GM23338 (cell line): Measurements from ENCODE around the gene SLC30A3. TPM values are rescaled to one million over a fixed set of nuclear protein-coding genes. Genes with fewer than 3 reads are reported as not detected.

Experiments used
- ATAC-seq: fragments of 200-7000 bp; cut with Tn5 transposase; 3 replicates; pipeline ENCODE4 v1.9.1; 2020
- DNase-seq: peaks from one replicate; pipeline ENCODE4 v3.0.0-alpha.2; 2015; ENCODE audit warnings: low spot score
- H2AFZ ChIP-seq: fragments of 200-600 bp; sonication (generic); 2 replicates; pipeline ENCODE4 v1.8.0; 2016; ENCODE audit warnings: antibody characterized with exemption, mild to moderate bottlenecking, moderate library complexity
- H3F3A ChIP-seq: fragments of 200-600 bp; sonication (generic); replicated peaks from 2 replicates; pipeline ENCODE4 v1.8.0; 2017; ENCODE audit warnings: antibody characterized with exemption, mixed run types, low read depth
- H3K27ac ChIP-seq: fragments of 200-600 bp; sonication (generic); 2 replicates; pipeline ENCODE4 v1.6.1; 2016; ENCODE audit warnings: low read depth
- H3K27me3 ChIP-seq: fragments of 200-600 bp; sonication (generic); 2 replicates; pipeline ENCODE4 v1.8.0; 2016; ENCODE audit warnings: mild to moderate bottlenecking, mixed run types, moderate library complexity; ENCODE audit not compliant: insufficient read depth
- H3K36me3 ChIP-seq: fragments of 200-600 bp; sonication (generic); 2 replicates; pipeline ENCODE4 v1.8.0; 2016; ENCODE audit warnings: mild to moderate bottlenecking; ENCODE audit not compliant: insufficient read depth
- H3K4me1 ChIP-seq: fragments of 200-600 bp; sonication (generic); 2 replicates; pipeline ENCODE4 v1.8.0; 2016; ENCODE audit warnings: mild to moderate bottlenecking, moderate library complexity; ENCODE audit not compliant: insufficient read depth
- H3K4me2 ChIP-seq: fragments of 200-600 bp; sonication (generic); 2 replicates; pipeline ENCODE4 v1.7.1; 2017; ENCODE audit warnings: mixed run types
- H3K4me3 ChIP-seq: fragments of 200-600 bp; sonication (generic); 2 replicates; pipeline ENCODE4 v1.6.1; 2016; ENCODE audit warnings: mixed run types
- H3K79me2 ChIP-seq: fragments of 200-600 bp; sonication (generic); replicated peaks from 2 replicates; pipeline ENCODE4 v1.8.0; 2017; ENCODE audit warnings: mild to moderate bottlenecking; ENCODE audit not compliant: insufficient read depth
- H3K9me2 ChIP-seq: fragments of 200-600 bp; sonication (generic); 2 replicates; pipeline ENCODE4 v1.8.0; 2017; ENCODE audit not compliant: insufficient read depth
- H4K20me1 ChIP-seq: fragments of 200-600 bp; sonication (generic); replicated peaks from 2 replicates; pipeline ENCODE4 v1.8.0; 2017; ENCODE audit warnings: mild to moderate bottlenecking; ENCODE audit not compliant: insufficient read depth
- H3K27ac Mint-ChIP-seq: 2 replicates; pipeline ENCODE4 v1.8.0; 2020; ENCODE audit warnings: inconsistent platforms, mild to moderate bottlenecking, moderate library complexity, mixed read lengths
- H3K27me3 Mint-ChIP-seq: 3 replicates; pipeline ENCODE4 v1.8.0; 2022; ENCODE audit warnings: low read depth, mild to moderate bottlenecking, moderate library complexity, mixed read lengths, inconsistent platforms; ENCODE audit not compliant: insufficient read depth, poor library complexity
- H3K36me3 Mint-ChIP-seq: 3 replicates; pipeline ENCODE4 v1.8.0; 2021; ENCODE audit warnings: low read depth, mild to moderate bottlenecking, inconsistent platforms, moderate library complexity, mixed read lengths
- H3K4me1 Mint-ChIP-seq: 3 replicates; pipeline ENCODE4 v1.8.0; 2020; ENCODE audit warnings: mild to moderate bottlenecking, inconsistent platforms, mixed read lengths
- H3K4me3 Mint-ChIP-seq: 3 replicates; pipeline ENCODE4 v1.8.0; 2021; ENCODE audit warnings: moderate library complexity, mild to moderate bottlenecking, inconsistent platforms, mixed read lengths
- H3K9me3 Mint-ChIP-seq: 3 replicates; pipeline ENCODE4 v1.8.0; 2020; ENCODE audit warnings: moderate library complexity, mild to moderate bottlenecking, inconsistent platforms, mixed read lengths
- CREB1 ChIP-seq: fragments of 250-450 bp; sonication (Bioruptor Pico); IDR thresholded peaks from 2 replicates; pipeline ENCODE4 v1.5.0; 2020; ENCODE audit warnings: low read depth, mild to moderate bottlenecking, moderate library complexity
- EZH2 ChIP-seq: fragments of 200-600 bp; sonication (generic); IDR thresholded peaks from one replicate; pipeline ENCODE4 v1.8.0; 2017; ENCODE audit warnings: antibody characterized with exemption, mild to moderate bottlenecking, low read depth; ENCODE audit not compliant: unreplicated experiment
- EZH2phosphoT487 ChIP-seq: fragments of 200-600 bp; sonication (generic); IDR thresholded peaks from one replicate; pipeline ENCODE4 v1.8.1; 2018; ENCODE audit warnings: antibody characterized with exemption; ENCODE audit not compliant: unreplicated experiment
- JUNB ChIP-seq: IDR thresholded peaks from one replicate; pipeline ENCODE4 v1.6.1; 2016; ENCODE audit warnings: antibody characterized with exemption; ENCODE audit not compliant: unreplicated experiment
- NANOG ChIP-seq: IDR thresholded peaks from 2 replicates; pipeline ENCODE4 v1.6.1; 2016; ENCODE audit warnings: antibody characterized with exemption, borderline replicate concordance
- POLR2AphosphoS5 ChIP-seq: IDR thresholded peaks from 2 replicates; pipeline ENCODE4 v1.6.1; 2016; ENCODE audit warnings: antibody characterized with exemption, low read depth
- STAT1 ChIP-seq: IDR thresholded peaks from one replicate; pipeline ENCODE4 v1.6.1; 2016; ENCODE audit warnings: antibody characterized with exemption; ENCODE audit not compliant: unreplicated experiment
- ZNF114 ChIP-seq: fragments of 250-450 bp; sonication (Bioruptor Pico); IDR thresholded peaks from 2 replicates; pipeline ENCODE4 v1.5.0; 2020; ENCODE audit warnings: mild to moderate bottlenecking, moderate library complexity
- ZNF331 ChIP-seq: fragments of 250-450 bp; sonication (Bioruptor Pico); IDR thresholded peaks from 2 replicates; pipeline ENCODE4 v1.5.0; 2020; ENCODE audit warnings: low read depth, mild to moderate bottlenecking, moderate library complexity
- polyA plus RNA-seq: library from polyadenylated mRNA; unstranded; fragments of >200 nt; fragmentation: Nextera tagmentation; extraction: Ambion mirVana; gene quantifications from 2 replicates; pipeline ENCODE4 v1.2.1, GENCODE V29; 2016
- total RNA-seq: library from RNA; depleted of rRNA; stranded (reverse); fragments of >200 nt; shearing (Covaris generic); gene quantifications from 2 replicates; pipeline ENCODE4 v1.2.3, GENCODE V29; 2014
- TF ChIP-seq, protein P1 (sequence below): IDR thresholded peaks from 2 replicates; pipeline ENCODE4 v1.6.1; 2016; ENCODE audit warnings: antibody characterized with exemption
- TF ChIP-seq, protein P2 (sequence below): IDR thresholded peaks from one replicate; pipeline ENCODE4 v1.6.1; 2018; ENCODE audit warnings: antibody characterized with exemption; ENCODE audit not compliant: unreplicated experiment

The SLC30A3 gene
- total and polyA plus RNA-seq, 2 experiments from 2014 or later, result 4.1 to 8.3 TPM

DNA sequence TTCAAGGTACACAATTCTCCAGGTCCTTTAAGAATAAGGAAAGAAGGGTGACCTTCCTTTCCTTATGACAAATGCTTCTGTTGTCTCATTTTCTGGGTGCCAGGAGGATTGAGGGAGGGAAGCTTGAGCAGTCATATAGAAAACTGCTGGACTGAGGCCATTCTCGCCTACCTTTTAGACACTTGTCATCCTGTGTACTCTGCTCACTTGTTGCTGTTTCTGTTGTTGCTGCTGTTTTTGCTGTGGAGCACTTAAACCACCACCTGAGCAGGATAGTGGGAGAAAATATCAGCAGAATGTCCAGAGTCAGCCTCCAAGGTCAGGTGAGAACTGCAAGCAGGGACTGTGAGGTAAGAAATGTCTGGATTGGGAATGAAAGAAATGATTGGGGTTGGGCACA, 15.2 kb upstream of the SLC30A3 start:
- Mint-ChIP-seq H3K27ac (no peak overlapping the region), H3K27me3 (peaks cover 19% of the 10 kb centered on the region), H3K36me3 (no peaks in the 10 kb centered on the region; the same call in 2 of the 3 replicates), H3K4me3 (no peak overlapping the region), H3K9me3 (no peaks in the 10 kb centered on the region), H3K4me1 (peaks cover 28% of the 10 kb centered on the region)
- ATAC-seq, result no peak
- Histone ChIP-seq H3K9me2 (no peaks in the 10 kb centered on the region), H3K79me2 (no peaks in the 10 kb centered on the region), H3K4me3 (no peak overlapping the region), H3F3A (peaks cover 7% of the 10 kb centered on the region), H4K20me1 (no peaks in the 10 kb centered on the region), H2AFZ (no peak overlapping the region; the same call in 1 of the 2 replicates), H3K36me3 (no peaks in the 10 kb centered on the region), H3K4me2 (no peak overlapping the region), H3K4me1 (peaks cover 15% of the 10 kb centered on the region), H3K27ac (no peak overlapping the region), H3K27me3 (no peaks in the 10 kb centered on the region)
- DNase-seq, result no peak
- no peak for TF ChIP-seq ZNF114

DNA sequence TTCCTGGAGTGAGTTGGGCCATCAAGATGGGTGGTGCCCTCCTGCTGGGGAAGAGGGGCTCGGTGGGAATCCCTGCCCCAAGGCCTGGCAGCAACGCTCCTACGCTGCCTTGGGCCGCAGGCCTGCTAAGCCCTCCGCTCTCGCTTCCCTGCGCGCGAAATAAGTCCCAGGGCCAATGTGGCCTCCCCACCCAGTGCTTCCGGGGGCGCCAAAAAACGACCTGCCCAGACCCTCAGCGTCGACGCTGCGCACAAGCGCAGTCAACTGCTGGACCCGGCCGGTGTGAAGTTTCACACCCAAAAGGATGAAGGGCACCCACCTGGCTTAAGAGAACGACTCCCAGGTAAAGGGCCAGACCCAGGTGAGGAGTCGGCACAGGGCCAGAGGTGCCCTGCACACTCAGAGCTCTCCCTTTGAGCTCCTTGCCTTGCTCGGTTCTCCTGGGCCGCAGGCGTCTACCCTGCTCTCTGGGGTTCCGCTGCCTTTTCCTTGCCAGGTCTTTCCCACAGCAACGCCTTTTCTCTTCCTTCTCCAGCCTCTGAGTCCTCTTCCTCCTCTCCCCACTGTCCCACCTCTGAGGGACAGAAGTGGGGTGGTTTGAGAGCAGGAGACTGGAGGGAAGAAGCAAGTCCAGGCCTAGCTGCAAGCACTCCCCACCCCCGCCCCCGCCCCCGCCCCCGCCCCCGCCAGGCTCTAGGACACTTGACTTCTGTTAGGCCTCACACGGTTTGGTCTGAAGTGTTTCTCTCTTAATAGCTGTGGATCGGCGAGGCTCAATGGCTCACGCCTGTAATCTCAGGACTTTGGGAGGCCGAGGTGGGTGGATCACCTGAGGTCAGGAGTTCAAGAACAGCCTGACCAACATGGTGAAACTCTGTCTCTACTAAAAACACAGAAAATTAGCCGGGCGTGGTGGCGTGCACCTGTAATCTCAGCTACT, 12.6 kb upstream of the SLC30A3 start, which contains the start of gene DNAJC5G:
Gene DNAJC5G, plus strand, starts transcription at position 223 of the 940 bp plus-strand sequence. CDS start 1,296 bp downstream, outside the sequence.
- peak; percentile 62 for ATAC-seq
- Histone ChIP-seq H3K4me3 (no peak within 1 kb of the TSS), H3F3A (no peaks in the 10 kb centered on the region)
- TF ChIP-seq NANOG (no peak), POLR2AphosphoS5 (no peak), STAT1 (no peak), ZNF331 (CRISPR knock-in tag) (no peak), CREB1 (CRISPR knock-in tag) (no peak), EZH2phosphoT487 (no peak), EZH2 (no peak), JUNB (no peak)
- TF ChIP-seq, protein P1, sequence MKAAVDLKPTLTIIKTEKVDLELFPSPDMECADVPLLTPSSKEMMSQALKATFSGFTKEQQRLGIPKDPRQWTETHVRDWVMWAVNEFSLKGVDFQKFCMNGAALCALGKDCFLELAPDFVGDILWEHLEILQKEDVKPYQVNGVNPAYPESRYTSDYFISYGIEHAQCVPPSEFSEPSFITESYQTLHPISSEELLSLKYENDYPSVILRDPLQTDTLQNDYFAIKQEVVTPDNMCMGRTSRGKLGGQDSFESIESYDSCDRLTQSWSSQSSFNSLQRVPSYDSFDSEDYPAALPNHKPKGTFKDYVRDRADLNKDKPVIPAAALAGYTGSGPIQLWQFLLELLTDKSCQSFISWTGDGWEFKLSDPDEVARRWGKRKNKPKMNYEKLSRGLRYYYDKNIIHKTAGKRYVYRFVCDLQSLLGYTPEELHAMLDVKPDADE, result no peak
- TF ChIP-seq, protein P2, sequence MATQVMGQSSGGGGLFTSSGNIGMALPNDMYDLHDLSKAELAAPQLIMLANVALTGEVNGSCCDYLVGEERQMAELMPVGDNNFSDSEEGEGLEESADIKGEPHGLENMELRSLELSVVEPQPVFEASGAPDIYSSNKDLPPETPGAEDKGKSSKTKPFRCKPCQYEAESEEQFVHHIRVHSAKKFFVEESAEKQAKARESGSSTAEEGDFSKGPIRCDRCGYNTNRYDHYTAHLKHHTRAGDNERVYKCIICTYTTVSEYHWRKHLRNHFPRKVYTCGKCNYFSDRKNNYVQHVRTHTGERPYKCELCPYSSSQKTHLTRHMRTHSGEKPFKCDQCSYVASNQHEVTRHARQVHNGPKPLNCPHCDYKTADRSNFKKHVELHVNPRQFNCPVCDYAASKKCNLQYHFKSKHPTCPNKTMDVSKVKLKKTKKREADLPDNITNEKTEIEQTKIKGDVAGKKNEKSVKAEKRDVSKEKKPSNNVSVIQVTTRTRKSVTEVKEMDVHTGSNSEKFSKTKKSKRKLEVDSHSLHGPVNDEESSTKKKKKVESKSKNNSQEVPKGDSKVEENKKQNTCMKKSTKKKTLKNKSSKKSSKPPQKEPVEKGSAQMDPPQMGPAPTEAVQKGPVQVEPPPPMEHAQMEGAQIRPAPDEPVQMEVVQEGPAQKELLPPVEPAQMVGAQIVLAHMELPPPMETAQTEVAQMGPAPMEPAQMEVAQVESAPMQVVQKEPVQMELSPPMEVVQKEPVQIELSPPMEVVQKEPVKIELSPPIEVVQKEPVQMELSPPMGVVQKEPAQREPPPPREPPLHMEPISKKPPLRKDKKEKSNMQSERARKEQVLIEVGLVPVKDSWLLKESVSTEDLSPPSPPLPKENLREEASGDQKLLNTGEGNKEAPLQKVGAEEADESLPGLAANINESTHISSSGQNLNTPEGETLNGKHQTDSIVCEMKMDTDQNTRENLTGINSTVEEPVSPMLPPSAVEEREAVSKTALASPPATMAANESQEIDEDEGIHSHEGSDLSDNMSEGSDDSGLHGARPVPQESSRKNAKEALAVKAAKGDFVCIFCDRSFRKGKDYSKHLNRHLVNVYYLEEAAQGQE, result no peak

More for the DNA sequence above, 12.6 kb upstream of the SLC30A3 start, which contains the start of gene DNAJC5G:
- H4K20me1 ChIP-seq, result no peaks in the 10 kb centered on the region
- Mint-ChIP-seq H3K27ac (no peak within 1 kb of the TSS), H3K4me1 (peaks cover 9% of the 10 kb centered on the region), H3K36me3 (no peaks in the 10 kb centered on the region; the same call in 2 of the 3 replicates), H3K9me3 (no peaks in the 10 kb centered on the region), H3K4me3 (no peak within 1 kb of the TSS; the same call in 2 of the 3 replicates), H3K27me3 (peaks cover 4% of the 10 kb centered on the region)
- peak within 1 kb of the TSS; percentile 66; the same call in 1 of the 2 replicates for H2AFZ ChIP-seq
- H3K27ac ChIP-seq, result no peak within 1 kb of the TSS
- H3K4me1 ChIP-seq, result no peaks in the 10 kb centered on the region
- no peak for DNase-seq
- no peaks in the 10 kb centered on the region for H3K36me3 ChIP-seq
- no peaks in the 10 kb centered on the region for H3K79me2 ChIP-seq
- no peak within 1 kb of the TSS for H3K4me2 ChIP-seq
- no peaks in the 10 kb centered on the region for H3K9me2 ChIP-seq
- H3K27me3 ChIP-seq, result no peaks in the 10 kb centered on the region
